WI38 (cell line): ENCODE measurements around the gene TSHZ2.

ENCODE experiments used
- H3K4me3 ChIP-seq: 2 replicates; pipeline ENCODE4 v1.5.1; 2011; ENCODE audit warnings: low read depth, mild to moderate bottlenecking, control low read depth, low read length
- TF ChIP-seq, protein P1 (sequence below): IDR thresholded peaks from 2 replicates; pipeline ENCODE4 v1.5.1; 2012; ENCODE audit warnings: low read depth, mild to moderate bottlenecking, control low read depth, low read length

TSHZ2 gene

DNA sequence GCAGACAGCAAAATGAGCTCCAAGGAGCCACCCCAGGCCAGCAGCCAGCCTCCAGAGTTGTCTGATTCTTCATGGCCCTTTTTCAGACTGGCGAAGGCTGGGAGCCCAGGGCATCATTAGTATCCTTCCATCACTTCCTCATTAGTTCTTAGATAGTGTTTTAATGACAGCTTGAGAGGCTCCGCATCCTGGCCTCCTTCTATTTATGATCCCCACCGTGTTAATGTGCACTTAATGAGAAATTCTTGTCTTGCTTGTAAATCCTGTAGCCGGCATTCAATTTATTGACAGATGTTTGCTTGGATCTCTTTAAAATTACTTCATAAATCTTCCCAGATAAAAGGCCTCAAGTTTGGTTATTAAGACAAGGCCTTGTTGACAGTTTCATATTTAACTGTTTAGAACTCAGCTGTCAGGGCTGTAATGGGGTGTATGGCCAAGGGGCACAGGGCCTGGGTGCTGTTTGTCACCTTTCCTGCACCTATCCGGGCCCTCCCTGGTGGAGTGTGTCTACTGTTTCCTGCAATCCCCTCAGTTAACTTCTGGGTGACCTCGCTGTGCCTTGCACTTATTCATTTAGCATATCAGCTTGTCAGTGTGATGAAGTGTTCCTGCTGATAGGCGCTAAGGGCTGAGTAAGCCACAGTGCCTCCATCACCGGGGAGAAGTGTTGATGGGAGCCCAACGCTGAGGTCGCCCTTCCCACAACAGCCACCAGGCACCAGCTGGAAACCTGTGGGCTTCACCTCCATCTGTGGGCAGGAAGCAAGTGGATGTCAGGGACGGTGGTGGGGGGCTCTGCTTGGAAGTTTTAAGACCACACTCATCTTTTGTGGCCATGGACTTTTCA, 169.3 kb downstream of the TSHZ2 start:
- TF ChIP-seq, protein P1, sequence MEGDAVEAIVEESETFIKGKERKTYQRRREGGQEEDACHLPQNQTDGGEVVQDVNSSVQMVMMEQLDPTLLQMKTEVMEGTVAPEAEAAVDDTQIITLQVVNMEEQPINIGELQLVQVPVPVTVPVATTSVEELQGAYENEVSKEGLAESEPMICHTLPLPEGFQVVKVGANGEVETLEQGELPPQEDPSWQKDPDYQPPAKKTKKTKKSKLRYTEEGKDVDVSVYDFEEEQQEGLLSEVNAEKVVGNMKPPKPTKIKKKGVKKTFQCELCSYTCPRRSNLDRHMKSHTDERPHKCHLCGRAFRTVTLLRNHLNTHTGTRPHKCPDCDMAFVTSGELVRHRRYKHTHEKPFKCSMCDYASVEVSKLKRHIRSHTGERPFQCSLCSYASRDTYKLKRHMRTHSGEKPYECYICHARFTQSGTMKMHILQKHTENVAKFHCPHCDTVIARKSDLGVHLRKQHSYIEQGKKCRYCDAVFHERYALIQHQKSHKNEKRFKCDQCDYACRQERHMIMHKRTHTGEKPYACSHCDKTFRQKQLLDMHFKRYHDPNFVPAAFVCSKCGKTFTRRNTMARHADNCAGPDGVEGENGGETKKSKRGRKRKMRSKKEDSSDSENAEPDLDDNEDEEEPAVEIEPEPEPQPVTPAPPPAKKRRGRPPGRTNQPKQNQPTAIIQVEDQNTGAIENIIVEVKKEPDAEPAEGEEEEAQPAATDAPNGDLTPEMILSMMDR, result no peak
- H3K4me3 ChIP-seq, result no peak overlapping the region

DNA sequence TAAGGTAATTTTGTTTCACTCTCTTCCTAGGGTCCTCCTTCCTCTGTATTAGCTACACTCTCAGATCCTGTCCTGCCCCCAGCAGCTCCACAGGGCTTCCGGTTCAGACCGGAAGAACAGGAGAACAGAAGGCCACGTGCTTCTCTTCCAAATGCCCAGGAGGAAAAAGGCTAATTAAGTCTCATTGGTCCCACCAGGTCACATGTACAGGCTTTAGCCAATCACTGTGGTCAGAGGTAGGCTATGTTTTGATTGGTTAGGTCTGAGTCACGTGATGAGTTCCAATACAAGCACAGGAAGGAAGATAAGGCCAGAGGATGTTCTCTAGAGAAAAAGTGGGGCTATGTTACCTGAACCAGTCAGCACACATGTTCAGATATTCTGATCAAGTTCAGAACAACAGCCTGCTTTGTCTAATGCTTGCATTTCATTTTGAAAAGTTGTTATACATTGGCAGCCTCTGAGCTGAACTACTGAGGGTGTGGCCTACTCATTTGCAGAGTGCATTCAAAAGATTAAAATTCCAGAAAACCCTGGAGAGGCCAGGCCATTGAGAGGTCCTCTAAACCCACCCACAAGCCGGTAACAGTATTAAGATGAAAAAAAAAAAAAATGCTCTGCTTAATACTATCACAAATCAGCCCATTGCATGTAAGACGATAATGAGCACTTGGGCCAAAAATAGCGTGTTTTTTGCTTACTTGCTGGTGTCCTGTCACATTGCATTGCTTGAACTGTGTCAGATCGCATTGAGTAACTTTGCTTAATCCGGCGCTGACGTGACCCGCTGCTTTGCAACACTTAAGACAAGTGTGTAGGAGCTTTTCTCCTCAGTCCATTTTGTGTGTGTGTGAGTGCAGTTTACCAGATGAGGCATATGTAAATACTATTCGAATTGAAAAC, 170.3 kb downstream of the TSHZ2 start:
- no peak overlapping the region for H3K4me3 ChIP-seq
- TF ChIP-seq, protein P1, result no peak

DNA sequence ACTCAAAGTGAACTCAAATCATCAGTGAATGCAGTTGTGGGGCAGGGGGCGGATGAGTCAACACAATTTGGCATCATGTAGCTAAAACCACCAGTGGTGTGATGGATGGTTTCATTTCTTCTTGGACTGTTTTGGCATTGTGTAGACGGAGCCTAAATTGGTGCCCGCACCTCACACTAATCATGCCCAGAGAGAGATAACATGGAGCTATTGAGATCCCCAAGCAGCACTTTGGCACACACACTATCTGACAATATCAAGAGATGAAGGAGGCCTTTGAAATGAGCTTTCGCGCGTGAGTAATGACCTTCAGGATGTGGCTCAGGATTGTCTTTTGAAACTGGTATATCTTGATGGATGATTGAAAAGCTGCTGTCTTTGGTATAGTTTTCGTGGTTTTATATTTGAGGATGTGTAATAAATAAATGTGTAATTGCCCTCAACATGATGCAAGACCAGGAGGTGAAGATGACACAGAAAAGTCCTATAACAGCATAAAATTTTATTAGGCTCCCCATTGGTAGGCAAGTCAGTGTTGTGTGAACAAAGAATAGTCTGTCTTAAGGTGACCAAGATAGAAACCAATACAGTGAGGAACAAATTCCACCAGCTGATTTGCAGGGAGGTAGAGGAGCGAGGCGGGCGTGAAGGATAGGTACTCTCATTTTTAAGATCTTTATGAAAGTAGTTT, 174.2 kb downstream of the TSHZ2 start:
- no peak overlapping the region for H3K4me3 ChIP-seq
- TF ChIP-seq, protein P1, result no peak

DNA sequence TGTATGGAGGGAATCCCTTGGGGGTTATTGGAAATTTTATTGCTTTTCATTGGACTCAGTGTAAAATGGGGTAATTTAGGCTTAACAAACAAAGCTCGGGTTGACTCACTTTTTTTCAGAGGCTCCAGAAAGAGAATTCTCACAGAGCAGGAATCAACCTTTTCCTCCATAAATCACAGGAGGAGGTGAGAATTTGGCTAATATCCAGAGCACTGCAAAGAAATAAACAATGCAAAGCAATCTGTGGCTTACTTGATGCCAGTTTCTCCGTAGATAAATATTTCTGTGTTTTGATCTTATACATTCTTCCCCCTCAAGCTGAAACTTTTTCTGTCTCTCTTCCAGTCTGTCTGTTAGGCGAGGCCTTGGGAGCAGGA, 176.6 kb downstream of the TSHZ2 start:
- H3K4me3 ChIP-seq, result no peak overlapping the region
- TF ChIP-seq, protein P1, result no peak

DNA sequence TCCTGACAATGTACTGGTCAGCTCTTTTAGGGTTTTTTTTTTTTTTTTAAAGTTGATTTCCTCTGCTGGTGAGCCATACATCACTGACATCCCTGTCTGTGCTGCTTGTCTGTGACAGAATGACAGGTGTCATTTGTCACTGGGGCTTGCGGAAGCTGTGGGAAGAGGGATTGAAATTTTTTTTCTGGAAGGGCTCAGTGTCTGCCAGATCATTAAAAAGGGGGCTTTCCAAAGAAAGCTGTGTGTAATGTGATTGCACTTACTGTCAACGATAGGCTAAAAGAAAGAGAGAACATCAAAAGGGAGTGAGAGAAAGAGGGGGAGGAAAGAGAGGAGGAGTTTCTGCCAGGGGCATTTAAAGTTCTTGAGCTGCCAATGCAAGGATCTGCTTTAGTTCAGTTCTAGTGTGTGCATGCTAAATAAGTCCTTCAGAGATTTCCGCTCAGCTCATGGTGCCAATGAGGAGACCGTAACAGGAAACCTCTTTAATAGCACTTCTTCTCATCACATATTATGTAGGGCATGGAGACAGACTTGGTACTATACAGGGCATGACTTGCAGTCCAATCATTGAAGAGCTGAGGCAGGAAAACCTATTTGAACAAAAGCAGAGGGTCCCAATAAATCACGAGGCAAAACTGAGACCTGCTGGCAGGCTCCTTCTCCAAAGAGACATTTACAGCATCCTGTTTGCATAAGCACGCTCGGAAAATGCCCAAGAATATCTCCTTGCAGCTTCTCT, 177.2 kb downstream of the TSHZ2 start:
- no peak overlapping the region for H3K4me3 ChIP-seq
- TF ChIP-seq, protein P1, result no peak

DNA sequence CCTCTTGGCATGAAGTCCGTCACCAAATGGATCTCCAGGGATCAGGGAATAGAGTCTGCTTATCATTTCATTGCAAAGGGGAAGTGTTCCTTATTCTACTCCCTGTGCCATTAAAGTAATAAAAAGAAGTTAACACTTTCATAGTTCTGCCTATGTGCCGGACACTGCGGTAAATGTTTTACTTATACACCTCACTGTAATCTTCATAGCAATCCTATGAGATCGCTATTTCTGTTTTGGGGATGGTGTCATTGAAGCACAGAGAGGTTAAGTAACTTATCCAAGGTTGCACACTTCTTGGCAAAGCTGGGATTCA, 177.7 kb downstream of the TSHZ2 start:
- H3K4me3 ChIP-seq, result no peak overlapping the region
- TF ChIP-seq, protein P1, result no peak
